ENCODE results near the gene TBC1D8.

- TF ChIP-seq CTCF (IDR thresholded peaks at IDR 0.05) = no peak
- TF ChIP-seq ZFX (IDR thresholded peaks at IDR 0.05; ENCODE audit: borderline replicate concordance) = no peak
Measured at GRCh38 chr2:101146535-101146934, 4.6 kb downstream of the TBC1D8 start.
